GM23248 (cell line): Measurements from ENCODE around the gene MALL.

ENCODE experiments used
- EZH2 ChIP-seq: fragments of 200-600 bp; sonication (generic); IDR thresholded peaks from 2 replicates; pipeline ENCODE4 v1.6.1; 2018; ENCODE audit warnings: antibody characterized with exemption, mild to moderate bottlenecking; ENCODE audit not compliant: insufficient read depth, poor library complexity, severe bottlenecking
- EZH2phosphoT487 ChIP-seq: fragments of 200-600 bp; sonication (generic); IDR thresholded peaks from 2 replicates; pipeline ENCODE4 v1.6.1; 2018; ENCODE audit warnings: antibody characterized with exemption, moderate library complexity, mild to moderate bottlenecking, low read depth; ENCODE audit not compliant: insufficient read depth

DNA sequence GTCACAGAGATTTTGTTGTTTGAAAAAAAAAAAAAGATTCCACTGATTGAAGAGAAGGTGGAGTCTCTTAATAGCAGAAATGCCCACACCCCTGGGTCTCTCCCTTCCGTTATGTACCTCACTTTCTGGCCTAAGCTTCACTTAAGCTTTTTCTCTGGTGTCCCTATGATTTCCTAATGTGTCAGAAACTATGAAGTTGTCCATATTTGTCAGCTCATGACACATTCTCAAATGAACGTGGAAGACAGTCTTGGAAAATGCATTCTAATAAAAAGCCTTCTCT, 5.4 kb upstream of the MALL start:
- TF ChIP-seq EZH2 (no peak), EZH2phosphoT487 (no peak)
